ENCODE measurements around the gene NDUFB7. TPM values are rescaled to one million over a fixed set of nuclear protein-coding genes. Genes with fewer than 3 reads are reported as not detected.

NDUFB7 gene
- 458 and 465 TPM in 2 replicates for polyA plus RNA-seq (2012; rRNA removed)
- 199 and 306 TPM in 2 replicates for polyA plus RNA-seq (2012; cell fraction: cytosol; rRNA removed)
- 166 and 323 TPM in 2 replicates for polyA plus RNA-seq (2012; cell fraction: nucleus; rRNA removed)

DNA sequence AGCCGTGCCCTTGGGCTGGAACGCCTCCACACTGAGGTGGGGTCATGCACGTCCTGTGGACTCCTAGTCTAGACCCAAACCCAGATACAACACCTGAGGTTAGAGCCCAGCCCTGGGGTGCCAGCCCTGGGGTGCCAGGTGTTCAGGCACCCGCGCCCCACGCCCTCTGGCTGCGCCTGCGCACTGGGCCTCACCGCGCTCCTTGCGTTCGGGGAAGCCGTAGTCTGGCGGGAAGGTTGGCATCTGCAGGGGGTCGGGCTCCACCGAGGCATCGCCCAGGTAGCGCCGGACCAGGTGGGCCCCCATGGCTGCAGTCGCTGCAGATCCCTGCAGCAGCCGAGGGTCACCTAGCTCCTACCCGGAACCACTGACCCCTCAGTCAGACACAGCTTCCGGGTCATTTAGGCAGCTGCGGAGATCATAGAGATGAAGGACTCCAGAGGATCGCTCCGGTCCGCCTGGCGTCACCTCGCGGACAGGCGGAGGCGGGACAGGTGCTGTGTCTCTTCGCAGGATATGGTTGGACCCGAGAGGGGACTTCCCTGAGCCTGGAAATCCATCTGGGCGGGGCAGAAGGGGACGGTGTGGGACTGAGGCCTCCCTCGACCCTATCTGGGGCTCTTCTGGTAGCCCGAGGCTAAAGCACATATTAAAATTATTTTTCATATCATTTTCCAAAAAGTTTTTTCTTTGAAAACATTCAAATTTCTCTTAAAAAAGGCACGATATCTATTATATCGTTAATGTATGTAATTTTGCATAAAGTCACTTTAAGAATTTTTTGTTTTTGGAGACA, at the start of gene NDUFB7:
Gene NDUFB7, minus strand, starts transcription at position 372 of the 796 bp plus-strand sequence. Its CDS starts 66 bp downstream, at position 306.
- 2% methylated on average over 17 of the region's 40 CpGs for WGBS (ENCODE audit: low lambda C conversion rate)
- no peaks in the 10 kb centered on the region for H3K27me3 ChIP-seq (ENCODE audit: insufficient read depth)
- peaks cover 26% of the 10 kb centered on the region for H3K79me2 ChIP-seq (ENCODE audit: insufficient read depth)
- CTCF ChIA-PET = interaction anchor here (0.6 to 7.9 kb wide), 11 partner anchors 8 to 493 kb away, joined by 3 to 123 read pairs (median 3); partner anchors contain the start of genes DNAJB1 and ZNF333
- peaks cover 0 to 8% of the 10 kb centered on the region in 2 experiments; a peak in 2 of 4 replicates for H3K4me1 ChIP-seq (ENCODE audit: control insufficient read depth in 1 of 2, insufficient read depth in 2 of 2, low read depth in 1 of 2, low read length in 1 of 2)
- no peaks in the 10 kb centered on the region for H3F3A ChIP-seq (replicated peaks; ENCODE audit: insufficient read depth)
- H3K9me2 ChIP-seq = no peaks in the 10 kb centered on the region
- H3K27ac ChIP-seq (ENCODE audit: low read depth in 2 of 2, low read length in 1 of 2) = peak within 1 kb of the TSS in 1 of 2 experiments; percentile 76; a peak in 1 of 4 replicates
- H2AFZ ChIP-seq (ENCODE audit: low read depth) = peak within 1 kb of the TSS; percentile 94
- peak within 1 kb of the TSS; percentile 95 for H3K4me2 ChIP-seq
- no peaks in the 10 kb centered on the region for H4K20me1 ChIP-seq (ENCODE audit: insufficient read depth)
- H3K36me3 ChIP-seq (replicated peaks in 1 of 2; ENCODE audit: control insufficient read depth in 1 of 2, insufficient read depth in 2 of 2, low read length in 1 of 2) = peaks cover 0 to under 1% of the 10 kb centered on the region in 2 experiments
- H3K4me3 ChIP-seq (ENCODE audit: low read depth in 2 of 2, low read length in 1 of 2) = peak within 1 kb of the TSS; percentile 79 to 100
- H3K9ac ChIP-seq = peak within 1 kb of the TSS; percentile 70
- no peaks in the 10 kb centered on the region for H3K9me3 ChIP-seq
- POLR2A ChIA-PET = interaction anchor here (3.8 kb wide), 1 partner anchor 118 kb away, joined by 15 read pairs; the partner anchor contains the start of gene ZNF333
- peak; percentile 93 for DNase-seq
- no peak for TF ChIP-seq MEF2A (IDR thresholded peaks at IDR 0.05; ENCODE audit: borderline replicate concordance, low read depth)
- no peak for TF ChIP-seq NFIC (IDR thresholded peaks at IDR 0.05; ENCODE audit: borderline replicate concordance)
- peak; percentile 67 for TF ChIP-seq TCF12 (IDR thresholded peaks at IDR 0.05)
- TF ChIP-seq POLR2AphosphoS5 (IDR thresholded peaks at IDR 0.05; ENCODE audit: low read depth, low read length) = peak; percentile 87
- TF ChIP-seq, protein P1, sequence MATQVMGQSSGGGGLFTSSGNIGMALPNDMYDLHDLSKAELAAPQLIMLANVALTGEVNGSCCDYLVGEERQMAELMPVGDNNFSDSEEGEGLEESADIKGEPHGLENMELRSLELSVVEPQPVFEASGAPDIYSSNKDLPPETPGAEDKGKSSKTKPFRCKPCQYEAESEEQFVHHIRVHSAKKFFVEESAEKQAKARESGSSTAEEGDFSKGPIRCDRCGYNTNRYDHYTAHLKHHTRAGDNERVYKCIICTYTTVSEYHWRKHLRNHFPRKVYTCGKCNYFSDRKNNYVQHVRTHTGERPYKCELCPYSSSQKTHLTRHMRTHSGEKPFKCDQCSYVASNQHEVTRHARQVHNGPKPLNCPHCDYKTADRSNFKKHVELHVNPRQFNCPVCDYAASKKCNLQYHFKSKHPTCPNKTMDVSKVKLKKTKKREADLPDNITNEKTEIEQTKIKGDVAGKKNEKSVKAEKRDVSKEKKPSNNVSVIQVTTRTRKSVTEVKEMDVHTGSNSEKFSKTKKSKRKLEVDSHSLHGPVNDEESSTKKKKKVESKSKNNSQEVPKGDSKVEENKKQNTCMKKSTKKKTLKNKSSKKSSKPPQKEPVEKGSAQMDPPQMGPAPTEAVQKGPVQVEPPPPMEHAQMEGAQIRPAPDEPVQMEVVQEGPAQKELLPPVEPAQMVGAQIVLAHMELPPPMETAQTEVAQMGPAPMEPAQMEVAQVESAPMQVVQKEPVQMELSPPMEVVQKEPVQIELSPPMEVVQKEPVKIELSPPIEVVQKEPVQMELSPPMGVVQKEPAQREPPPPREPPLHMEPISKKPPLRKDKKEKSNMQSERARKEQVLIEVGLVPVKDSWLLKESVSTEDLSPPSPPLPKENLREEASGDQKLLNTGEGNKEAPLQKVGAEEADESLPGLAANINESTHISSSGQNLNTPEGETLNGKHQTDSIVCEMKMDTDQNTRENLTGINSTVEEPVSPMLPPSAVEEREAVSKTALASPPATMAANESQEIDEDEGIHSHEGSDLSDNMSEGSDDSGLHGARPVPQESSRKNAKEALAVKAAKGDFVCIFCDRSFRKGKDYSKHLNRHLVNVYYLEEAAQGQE (IDR thresholded peaks at IDR 0.05; ENCODE audit: low read depth, low read length) = 0 out of 2 replicates have a peak, but pooled peaks have one; percentile 37
- peak; percentile 79 for TF ChIP-seq NRF1 (IDR thresholded peaks at IDR 0.05; ENCODE audit: low read depth, low read length)
- no peak for TF ChIP-seq FOSL2 (IDR thresholded peaks at IDR 0.05; ENCODE audit: borderline replicate concordance, low read depth)
- TF ChIP-seq TEAD4 (IDR thresholded peaks at IDR 0.05; ENCODE audit: borderline replicate concordance, insufficient read depth) = no peak
- 0 out of 2 replicates have a peak, but pooled peaks have one; percentile 50 for TF ChIP-seq SIN3A (IDR thresholded peaks at IDR 0.05; ENCODE audit: borderline replicate concordance, low read depth, low read length)
- no peak for TF ChIP-seq GATA2 (CRISPR knock-in tag; IDR thresholded peaks at IDR 0.05)
- TF ChIP-seq RFX5 (IDR thresholded peaks at IDR 0.05; ENCODE audit: low read length) = peak; percentile 52; the same call in 1 of the 2 replicates
- peak; percentile 79 for TF ChIP-seq RCOR1 (IDR thresholded peaks at IDR 0.05; ENCODE audit: low read length)
- TF ChIP-seq, protein P2, sequence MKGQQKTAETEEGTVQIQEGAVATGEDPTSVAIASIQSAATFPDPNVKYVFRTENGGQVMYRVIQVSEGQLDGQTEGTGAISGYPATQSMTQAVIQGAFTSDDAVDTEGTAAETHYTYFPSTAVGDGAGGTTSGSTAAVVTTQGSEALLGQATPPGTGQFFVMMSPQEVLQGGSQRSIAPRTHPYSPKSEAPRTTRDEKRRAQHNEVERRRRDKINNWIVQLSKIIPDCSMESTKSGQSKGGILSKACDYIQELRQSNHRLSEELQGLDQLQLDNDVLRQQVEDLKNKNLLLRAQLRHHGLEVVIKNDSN (IDR thresholded peaks at IDR 0.05; ENCODE audit: borderline replicate concordance, low read depth) = peak; percentile 10; the same call in 1 of the 2 replicates
- TF ChIP-seq, protein P3, sequence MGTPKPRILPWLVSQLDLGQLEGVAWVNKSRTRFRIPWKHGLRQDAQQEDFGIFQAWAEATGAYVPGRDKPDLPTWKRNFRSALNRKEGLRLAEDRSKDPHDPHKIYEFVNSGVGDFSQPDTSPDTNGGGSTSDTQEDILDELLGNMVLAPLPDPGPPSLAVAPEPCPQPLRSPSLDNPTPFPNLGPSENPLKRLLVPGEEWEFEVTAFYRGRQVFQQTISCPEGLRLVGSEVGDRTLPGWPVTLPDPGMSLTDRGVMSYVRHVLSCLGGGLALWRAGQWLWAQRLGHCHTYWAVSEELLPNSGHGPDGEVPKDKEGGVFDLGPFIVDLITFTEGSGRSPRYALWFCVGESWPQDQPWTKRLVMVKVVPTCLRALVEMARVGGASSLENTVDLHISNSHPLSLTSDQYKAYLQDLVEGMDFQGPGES (IDR thresholded peaks at IDR 0.05; ENCODE audit: low read depth, low read length) = no peak
- peak; percentile 85 for TF ChIP-seq ELF1 (IDR thresholded peaks at IDR 0.05)
- TF ChIP-seq, protein P4, sequence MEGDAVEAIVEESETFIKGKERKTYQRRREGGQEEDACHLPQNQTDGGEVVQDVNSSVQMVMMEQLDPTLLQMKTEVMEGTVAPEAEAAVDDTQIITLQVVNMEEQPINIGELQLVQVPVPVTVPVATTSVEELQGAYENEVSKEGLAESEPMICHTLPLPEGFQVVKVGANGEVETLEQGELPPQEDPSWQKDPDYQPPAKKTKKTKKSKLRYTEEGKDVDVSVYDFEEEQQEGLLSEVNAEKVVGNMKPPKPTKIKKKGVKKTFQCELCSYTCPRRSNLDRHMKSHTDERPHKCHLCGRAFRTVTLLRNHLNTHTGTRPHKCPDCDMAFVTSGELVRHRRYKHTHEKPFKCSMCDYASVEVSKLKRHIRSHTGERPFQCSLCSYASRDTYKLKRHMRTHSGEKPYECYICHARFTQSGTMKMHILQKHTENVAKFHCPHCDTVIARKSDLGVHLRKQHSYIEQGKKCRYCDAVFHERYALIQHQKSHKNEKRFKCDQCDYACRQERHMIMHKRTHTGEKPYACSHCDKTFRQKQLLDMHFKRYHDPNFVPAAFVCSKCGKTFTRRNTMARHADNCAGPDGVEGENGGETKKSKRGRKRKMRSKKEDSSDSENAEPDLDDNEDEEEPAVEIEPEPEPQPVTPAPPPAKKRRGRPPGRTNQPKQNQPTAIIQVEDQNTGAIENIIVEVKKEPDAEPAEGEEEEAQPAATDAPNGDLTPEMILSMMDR (IDR thresholded peaks at IDR 0.05) = peak; percentile 78
- TF ChIP-seq FOXM1 (IDR thresholded peaks at IDR 0.05; ENCODE audit: low read depth) = no peak
- TF ChIP-seq, protein P5, sequence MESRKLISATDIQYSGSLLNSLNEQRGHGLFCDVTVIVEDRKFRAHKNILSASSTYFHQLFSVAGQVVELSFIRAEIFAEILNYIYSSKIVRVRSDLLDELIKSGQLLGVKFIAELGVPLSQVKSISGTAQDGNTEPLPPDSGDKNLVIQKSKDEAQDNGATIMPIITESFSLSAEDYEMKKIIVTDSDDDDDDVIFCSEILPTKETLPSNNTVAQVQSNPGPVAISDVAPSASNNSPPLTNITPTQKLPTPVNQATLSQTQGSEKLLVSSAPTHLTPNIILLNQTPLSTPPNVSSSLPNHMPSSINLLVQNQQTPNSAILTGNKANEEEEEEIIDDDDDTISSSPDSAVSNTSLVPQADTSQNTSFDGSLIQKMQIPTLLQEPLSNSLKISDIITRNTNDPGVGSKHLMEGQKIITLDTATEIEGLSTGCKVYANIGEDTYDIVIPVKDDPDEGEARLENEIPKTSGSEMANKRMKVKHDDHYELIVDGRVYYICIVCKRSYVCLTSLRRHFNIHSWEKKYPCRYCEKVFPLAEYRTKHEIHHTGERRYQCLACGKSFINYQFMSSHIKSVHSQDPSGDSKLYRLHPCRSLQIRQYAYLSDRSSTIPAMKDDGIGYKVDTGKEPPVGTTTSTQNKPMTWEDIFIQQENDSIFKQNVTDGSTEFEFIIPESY (IDR thresholded peaks at IDR 0.05; ENCODE audit: borderline replicate concordance, low read depth) = no peak
- TF ChIP-seq, protein P6, sequence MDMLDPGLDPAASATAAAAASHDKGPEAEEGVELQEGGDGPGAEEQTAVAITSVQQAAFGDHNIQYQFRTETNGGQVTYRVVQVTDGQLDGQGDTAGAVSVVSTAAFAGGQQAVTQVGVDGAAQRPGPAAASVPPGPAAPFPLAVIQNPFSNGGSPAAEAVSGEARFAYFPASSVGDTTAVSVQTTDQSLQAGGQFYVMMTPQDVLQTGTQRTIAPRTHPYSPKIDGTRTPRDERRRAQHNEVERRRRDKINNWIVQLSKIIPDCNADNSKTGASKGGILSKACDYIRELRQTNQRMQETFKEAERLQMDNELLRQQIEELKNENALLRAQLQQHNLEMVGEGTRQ (IDR thresholded peaks at IDR 0.05; ENCODE audit: borderline replicate concordance, low read depth, low read length) = no peak
- no peak for TF ChIP-seq EZH2phosphoT487 (IDR thresholded peaks at IDR 0.05; ENCODE audit: borderline replicate concordance, low read depth)
